Measurements from ENCODE around the gene ZNF296.
"Not testable (repeated sequence)": the region's sequence is repeated elsewhere in the genome, so short reads cannot be mapped to it uniquely, and the experiment has no call there.

Gene ZNF296

DNA sequence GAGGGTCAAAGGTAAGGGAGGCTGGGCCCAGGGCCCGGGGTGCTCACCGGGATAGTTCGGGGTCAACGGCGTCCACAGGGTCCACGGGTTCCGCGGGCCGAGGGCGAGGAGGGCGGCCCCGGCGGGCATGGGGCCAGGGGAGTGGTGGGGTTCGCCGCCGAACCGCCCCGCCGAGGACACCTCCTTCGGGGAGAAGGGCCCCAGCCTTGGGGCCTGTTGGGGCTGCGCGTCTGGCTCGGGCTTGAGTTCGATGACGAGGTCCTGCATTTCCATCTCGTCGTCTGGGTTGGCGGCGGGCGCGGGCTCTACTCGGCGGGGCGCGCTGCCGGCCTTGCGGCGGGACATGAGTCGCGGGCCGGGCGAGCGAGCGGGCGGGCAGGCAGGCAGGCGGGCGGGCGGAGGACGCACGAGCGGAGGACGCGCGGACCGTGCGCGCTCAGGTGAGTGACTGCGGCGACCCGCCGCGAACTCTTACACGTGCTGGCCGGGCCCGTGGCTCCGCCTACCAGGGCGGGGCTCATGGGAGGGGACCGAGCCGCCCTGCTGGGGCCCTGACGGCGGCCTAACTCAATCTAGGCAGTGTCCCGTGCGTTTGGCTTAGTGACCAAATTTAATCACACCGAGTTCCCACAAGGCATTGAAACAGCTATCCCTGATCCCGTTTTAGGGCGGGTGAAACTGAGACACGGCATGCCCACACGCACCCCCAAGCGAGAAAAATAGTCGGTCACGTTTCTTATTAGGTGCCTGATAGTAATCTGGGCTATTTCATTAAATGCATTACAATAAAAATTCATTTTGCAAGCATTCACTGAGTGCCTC, at the start of gene ZNF296:
TSS of gene ZNF296 (minus strand) at position 450 of the 822 bp plus-strand sequence. CDS start at position 345, 105 bp downstream.
- no peak for FAIRE-seq

DNA sequence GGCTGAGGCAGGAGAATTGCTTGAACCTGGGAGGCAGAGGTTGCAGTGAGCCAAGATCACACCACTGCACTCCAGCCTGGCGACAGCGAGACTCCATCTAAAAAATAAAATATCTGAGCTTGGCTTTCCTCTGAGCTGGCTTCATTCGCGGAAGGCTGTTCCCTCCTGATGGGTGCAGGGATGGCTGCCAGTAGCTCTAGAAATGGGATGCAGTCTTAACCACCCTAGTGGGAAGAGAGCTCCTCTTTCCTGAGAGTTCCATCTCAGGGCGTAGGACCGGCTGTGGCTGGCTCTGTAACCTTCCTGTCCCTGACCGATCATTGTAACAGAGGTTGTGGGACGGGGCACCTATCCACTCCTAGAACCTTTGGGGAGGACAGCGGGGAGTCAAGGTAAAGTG, 49.1 kb upstream of the ZNF296 start:
- no peak for FAIRE-seq

DNA sequence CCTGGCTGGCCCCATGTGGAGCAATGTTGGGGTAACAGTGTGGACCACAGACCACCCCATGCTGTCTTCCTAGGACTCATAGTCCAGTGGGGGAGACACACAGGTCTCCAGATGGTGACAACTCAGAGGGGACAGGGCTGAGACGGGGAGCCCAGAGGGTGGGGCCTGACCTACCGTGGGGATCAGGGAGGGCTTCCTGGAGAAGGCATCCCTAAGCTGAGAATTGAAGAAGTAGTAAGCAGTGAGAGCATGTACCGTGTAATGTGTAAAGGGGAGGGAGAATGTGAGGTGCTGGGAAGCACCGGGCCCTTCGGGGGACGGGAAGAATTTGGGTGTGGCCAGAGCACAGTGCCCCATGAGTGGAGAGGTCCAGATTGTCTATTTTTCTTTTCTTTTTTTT, 47.7 kb upstream of the ZNF296 start:
- no peak for FAIRE-seq

- no peak for FAIRE-seq
Observed at GRCh38 chr19:45123440-45123850, 47.2 kb upstream of the ZNF296 start.

- no peak for FAIRE-seq
Observed at GRCh38 chr19:45122832-45123231, 46.6 kb upstream of the ZNF296 start.

DNA sequence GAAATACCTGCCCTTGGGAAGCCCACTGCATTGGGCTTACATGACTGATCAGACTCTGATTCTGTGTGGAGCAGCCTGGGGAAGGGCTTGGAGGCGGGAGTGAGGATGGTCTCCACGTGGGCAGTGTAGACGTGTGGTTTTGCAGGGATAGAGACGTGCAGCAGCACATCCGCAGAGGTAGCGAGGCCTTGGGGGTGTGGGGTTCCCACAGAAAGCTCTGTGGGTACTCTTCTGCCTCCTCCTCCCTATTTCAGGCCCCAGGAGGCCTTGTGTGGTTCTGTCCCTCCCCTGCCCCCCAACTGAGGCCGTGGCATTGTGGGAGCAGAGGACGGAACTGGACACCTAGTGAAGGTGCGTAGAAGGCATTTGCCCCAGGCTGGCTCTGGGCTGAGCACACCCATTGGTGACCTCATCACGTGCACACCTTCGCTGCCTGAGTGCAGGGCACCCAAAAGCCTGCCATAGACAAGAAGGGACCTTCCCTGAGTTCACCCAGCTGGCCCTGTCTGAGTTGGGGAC, 45.6 kb upstream of the ZNF296 start:
- FAIRE-seq: no peak

- no peak for FAIRE-seq
Observed at GRCh38 chr19:45119582-45119981, 43.3 kb upstream of the ZNF296 start.

DNA sequence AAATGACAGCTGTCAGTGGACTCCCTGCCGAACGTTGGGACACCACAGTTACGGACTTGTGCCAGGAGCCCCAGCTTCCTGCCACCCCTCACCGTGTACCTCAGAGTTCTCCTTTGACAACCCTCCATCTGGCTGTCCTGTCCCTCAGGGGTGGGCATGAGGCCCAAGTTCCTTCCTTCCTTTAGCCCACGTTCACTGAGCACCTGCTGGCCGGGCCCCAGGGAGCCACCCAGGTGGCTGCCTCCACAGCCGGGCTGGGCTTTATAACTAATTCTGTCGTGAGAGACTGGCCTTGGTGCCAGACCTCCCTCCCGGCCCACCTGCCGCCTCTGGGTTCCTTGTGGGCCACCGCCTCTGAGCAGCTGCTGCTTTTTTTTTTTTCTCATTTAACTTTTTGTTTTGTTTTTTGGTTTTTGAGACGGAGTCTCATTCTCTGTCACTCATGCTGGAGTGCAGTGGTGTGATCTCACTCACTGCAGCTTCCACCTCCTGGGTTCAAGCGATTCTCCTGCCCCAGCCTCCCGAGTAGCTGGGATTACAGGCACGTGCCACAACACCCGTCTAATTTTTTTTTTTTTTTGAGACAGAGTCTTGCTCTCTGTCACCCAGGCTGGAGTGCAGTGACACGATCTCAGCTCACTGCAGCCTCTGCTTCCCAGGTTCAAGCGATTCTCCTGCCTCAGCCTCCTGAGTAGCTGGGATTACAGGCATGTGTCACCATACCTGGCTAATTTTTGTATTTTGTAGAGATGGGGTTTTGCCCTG, 42.5 kb upstream of the ZNF296 start:
- not testable (repeated sequence) for FAIRE-seq

GRCh38 chr19:45118106-45118505, 41.8 kb upstream of the ZNF296 start:
- FAIRE-seq: no peak

DNA sequence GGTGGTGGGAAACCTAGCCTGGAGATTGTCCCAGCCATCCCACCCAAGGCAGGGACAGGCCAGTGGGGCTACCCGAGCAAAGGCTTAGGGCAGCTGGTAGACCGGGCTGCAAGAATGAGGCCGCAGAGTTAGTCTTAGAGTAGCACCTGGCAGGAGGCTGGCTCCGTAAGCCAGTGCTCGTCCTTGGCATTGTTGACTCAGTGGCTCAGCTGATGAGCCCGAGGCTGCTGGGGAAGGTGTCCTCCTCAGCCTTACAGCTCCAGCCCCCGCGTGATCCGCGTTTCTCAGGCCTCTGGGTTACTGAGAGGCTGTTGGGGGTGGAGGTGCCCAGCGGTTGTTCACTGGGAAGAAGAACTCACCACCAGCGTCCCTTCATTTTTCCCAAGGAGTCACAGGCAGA, 41.4 kb upstream of the ZNF296 start:
- FAIRE-seq: no peak

DNA sequence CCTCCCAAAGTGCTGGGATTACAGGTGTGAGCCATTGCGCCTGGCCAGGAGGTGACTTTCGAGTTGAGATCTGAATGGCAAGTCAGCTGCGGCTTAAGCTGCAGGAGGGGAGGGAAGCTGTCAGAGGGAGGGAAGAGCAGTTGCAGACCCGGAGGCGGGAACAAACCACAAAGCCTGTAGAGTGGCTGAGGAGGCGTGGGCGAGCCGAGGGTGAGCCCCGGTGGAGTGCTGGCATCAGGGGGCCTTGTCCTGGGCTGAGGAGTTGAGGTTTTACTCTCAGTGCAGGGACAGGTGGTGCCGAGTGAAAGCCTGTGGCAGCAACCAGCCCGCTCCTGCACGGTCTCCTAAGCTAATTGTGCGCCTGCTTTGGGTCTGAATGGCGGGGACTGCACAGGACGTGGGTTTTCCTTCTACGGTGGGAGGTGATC, 40.9 kb upstream of the ZNF296 start:
- FAIRE-seq: no peak

DNA sequence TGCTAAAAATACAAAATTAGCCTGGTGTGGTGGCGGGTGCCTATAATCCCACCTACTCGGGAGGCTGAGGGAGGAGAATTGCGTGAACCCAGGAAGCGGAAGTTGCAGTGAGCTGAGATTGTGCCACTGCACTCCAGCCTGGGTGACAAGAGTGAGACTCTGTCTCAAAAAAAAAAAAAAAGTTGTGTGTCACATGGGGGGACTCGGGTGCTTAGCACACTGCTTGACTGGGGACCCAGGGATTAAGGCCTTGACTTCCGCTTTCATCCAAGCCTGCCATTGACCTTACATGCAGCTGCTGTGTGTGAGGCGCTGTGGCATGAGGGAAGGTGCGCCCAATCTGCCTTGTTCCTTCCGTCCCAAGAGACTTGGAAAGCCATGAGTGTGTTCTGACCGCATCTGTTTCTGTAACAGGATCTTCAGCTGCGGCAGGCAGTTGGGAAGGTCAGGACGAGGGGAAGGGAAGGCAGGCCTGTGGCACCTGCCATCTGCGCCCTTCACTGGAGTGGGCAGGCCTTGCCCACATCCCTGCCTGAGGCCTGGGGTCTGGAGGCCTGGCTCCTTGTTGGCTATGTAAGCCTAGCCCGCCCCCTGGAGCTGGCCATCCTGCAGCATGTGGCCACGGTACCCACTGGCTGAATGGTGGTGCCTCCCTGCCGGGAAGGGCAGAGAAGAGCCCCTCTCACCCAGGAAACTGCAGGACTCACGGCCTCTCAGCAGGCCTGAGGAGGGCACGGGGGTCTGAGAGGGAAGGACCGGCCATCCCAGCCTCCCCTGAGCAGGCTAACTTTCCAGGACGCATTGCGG, 39.7 kb upstream of the ZNF296 start:
- FAIRE-seq: no peak

DNA sequence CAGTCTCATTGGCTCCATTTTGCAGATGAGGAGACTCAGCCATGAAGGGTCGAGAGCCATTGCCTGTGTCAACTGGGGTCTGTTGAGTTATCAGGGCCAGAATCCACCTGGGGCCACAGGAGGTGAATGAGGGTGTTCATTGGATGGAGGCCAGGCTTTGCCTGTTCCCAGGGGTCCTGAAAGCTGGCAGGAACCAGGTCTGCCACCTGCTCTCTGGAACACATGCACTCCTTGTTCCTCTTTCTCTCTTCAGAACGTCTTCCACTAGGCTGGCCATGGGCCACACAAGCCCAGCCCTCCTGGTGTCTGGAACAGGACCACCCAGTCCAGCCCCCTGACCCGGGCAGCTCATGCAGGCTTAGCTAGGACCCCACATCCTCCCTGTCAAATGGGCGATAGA, 37.8 kb upstream of the ZNF296 start:
- FAIRE-seq: no peak

GRCh38 chr19:45113628-45114027, 37.4 kb upstream of the ZNF296 start:
- no peak for FAIRE-seq

- FAIRE-seq: no peak
Observed at GRCh38 chr19:45112111-45112827, 36.0 kb upstream of the ZNF296 start.

DNA sequence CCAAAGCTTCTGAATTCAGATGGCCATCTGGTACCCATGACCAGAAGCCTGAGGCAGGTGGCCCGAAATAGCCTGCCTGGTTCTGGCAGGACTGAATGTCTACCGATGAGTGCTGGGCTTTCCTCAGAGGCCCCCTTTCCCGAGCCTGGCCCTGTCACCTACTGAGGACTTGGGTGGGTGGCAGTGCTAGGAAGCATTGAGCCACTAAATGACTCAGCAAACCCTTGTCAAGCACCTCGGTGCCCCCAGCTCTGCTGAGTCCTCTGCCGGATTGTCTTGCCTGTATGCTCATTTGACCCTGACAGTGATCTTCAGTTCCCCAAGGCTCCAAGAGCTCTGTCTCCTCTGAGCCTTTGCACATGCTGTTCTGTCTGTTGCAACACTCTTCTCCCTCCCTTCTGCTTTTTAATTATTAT, 34.6 kb upstream of the ZNF296 start:
- no peak for FAIRE-seq

DNA sequence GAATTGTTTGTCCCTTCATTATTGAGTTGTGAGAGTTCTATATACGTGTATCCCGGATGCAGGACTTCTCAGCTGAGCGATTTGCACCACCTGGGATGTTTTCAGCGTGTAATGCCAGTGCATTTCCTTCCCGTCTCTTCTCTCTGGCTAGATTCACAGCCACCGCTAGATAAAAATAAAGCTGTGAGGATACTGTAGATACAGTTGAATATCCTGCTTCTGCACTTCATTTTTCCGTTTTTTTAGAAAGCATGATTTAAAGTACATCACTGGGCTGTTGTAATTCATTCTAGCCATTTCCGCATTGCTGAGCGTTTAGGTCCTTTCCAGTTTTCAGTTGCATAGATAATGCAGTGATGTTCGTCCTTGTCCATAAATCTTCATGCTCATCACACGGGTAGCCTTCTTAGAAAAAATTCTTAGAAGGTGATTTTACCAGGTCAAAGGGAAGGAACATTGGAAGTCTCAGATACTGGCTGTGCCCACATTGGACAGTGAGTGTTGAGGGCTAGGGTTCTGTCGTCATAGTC, 31.4 kb upstream of the ZNF296 start:
- no peak for FAIRE-seq

DNA sequence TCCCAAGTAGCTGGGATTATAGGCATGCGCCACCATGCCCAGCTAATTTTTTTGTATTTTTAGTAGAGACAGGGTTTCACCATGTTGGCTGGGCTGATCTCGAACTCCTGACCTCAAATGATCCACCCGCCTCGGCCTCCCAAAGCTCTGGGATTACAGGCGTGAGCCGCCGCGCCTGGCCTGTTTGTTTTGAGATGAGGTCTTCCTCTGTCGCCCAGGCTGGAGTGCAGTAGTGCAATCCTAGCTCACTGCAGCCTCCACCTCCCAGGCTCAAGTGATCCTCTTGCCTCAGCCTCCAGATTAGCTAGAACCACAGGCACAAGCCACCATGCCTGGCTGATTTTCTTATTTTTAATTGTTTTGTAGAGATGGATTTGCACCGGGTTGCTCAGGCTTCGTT, 30.1 kb upstream of the ZNF296 start:
- FAIRE-seq: not testable (repeated sequence)

DNA sequence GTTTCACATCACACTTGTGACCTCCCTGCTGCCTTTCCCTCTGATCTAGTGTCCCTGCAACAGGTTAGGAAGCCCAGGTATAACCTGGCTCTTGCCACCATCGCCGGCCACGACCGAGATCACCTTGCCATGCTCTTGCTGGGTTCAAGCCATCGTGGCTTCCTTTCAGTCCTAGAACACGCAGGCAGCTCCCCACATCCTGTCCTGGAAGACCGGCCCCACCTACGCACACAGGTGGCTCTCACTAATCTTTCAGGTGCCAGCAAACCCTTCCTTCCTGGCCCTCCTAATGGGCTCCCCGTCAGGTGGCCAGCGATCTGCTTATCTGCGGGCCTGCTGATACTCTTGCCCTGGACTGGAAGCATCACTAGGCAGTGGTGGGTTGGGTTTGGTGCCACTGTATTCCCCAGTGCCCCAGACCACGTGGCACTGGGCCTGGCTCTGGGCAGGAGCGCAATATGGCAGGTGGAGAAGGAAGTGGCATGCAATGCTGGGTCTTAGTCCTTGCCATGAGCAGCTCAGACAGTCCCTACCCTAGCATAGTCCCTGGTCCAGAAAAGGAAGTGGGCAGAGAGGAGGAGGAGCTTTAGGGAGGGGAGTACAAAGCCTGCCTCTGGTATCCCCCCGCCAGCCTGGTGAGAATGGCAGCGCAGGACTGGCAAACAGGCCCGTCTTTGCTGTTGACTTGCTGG, 28.5 kb upstream of the ZNF296 start:
- no peak for FAIRE-seq

- FAIRE-seq: no peak
Observed at GRCh38 chr19:45103508-45104319, 27.4 kb upstream of the ZNF296 start.

- no peak for FAIRE-seq
Observed at GRCh38 chr19:45103156-45103507, 26.9 kb upstream of the ZNF296 start.
